GM10248 (cell line): Measurements from ENCODE around the gene MYH16.
"Not testable (repeated sequence)": the region's sequence is repeated elsewhere in the genome, so short reads cannot be mapped to it uniquely, and the experiment has no call there.

Source experiments
- CTCF ChIA-PET: fragments of 300-600 bp; sonication (Branson Sonifier 250); formaldehyde crosslinking; extraction: SDS; loops from one replicate; lab custom pipeline; 2021; ENCODE audit warnings: antibody characterized with exemption; lab: Yijun Ruan, JAX
- POLR2A ChIA-PET: fragments of 350-650 bp; sonication (Branson Sonifier 250); formaldehyde crosslinking; extraction: SDS; loops from one replicate; lab custom pipeline; 2020; ENCODE audit warnings: antibody characterized with exemption; lab: Yijun Ruan, JAX
- DNase-seq: peaks from one replicate; pipeline ENCODE4 v3.0.0; 2012; ENCODE audit errors: extremely low spot score
- TF ChIP-seq, protein P1 (sequence below): IDR thresholded peaks from 2 replicates; pipeline ENCODE4 v1.5.1; 2012; ENCODE audit warnings: mild to moderate bottlenecking, low read depth; ENCODE audit errors: extremely low read depth, missing control alignments, control extremely low read depth

MYH16 gene

GRCh38 chr7:99325001-99325493 is 52.4 kb downstream of the MYH16 start:
- CTCF ChIA-PET: interaction anchor here (1.0 to 1.2 kb wide), 2 partner anchors 12 to 14 kb away, joined by 3 read pairs; no protein-coding TSS in a partner anchor
- no peak for DNase-seq
- POLR2A ChIA-PET: interaction anchor here (0.8 kb wide), 1 partner anchor 84 kb away, joined by 3 read pairs; the partner anchor contains the start of gene BUD31
- TF ChIP-seq, protein P1, sequence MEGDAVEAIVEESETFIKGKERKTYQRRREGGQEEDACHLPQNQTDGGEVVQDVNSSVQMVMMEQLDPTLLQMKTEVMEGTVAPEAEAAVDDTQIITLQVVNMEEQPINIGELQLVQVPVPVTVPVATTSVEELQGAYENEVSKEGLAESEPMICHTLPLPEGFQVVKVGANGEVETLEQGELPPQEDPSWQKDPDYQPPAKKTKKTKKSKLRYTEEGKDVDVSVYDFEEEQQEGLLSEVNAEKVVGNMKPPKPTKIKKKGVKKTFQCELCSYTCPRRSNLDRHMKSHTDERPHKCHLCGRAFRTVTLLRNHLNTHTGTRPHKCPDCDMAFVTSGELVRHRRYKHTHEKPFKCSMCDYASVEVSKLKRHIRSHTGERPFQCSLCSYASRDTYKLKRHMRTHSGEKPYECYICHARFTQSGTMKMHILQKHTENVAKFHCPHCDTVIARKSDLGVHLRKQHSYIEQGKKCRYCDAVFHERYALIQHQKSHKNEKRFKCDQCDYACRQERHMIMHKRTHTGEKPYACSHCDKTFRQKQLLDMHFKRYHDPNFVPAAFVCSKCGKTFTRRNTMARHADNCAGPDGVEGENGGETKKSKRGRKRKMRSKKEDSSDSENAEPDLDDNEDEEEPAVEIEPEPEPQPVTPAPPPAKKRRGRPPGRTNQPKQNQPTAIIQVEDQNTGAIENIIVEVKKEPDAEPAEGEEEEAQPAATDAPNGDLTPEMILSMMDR: no peak

GRCh38 chr7:99325592-99326407 is 53.2 kb downstream of the MYH16 start, which contains the start of gene ARPC1A:
Gene ARPC1A, plus strand, starts transcription at chr7:99325898. Its CDS starts 7,456 bp downstream, at chr7:99333354.
- DNase-seq: peak; percentile 99
- TF ChIP-seq, protein P1: no peak
- ChIA-PET CTCF (interaction anchor here (1.0 to 1.9 kb wide), 4 partner anchors 12 to 265 kb away, joined by 3 to 5 read pairs (median 4); no protein-coding TSS in a partner anchor), POLR2A (interaction anchor here (0.8 kb wide), 1 partner anchor 83 kb away, joined by 3 read pairs; the partner anchor contains the start of gene BUD31)

DNA sequence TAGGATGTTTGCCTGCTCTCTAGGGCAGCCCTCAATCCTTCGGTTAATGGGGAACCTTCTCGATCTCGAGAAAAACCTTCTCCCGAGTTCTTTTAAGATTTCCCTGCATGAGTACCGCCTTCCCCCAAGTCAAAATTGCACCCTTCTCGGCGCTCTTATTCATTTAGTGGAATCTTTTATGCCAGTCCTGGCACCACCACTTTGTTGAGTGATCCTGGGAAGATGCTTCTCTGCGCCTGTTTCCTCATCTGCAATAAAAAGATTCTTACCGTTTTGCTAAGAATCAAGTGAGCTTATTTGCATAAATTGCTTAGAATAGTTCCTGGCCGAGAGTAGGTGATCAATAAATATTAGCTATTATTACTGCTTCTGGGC is 53.8 kb downstream of the MYH16 start:
- ChIA-PET POLR2A (no interaction called here), CTCF (interaction anchor here (1.0 to 2.0 kb wide), 4 partner anchors 13 to 265 kb away, joined by 3 to 7 read pairs (median 4); no protein-coding TSS in a partner anchor)
- no peak for DNase-seq
- TF ChIP-seq, protein P1: no peak

DNA sequence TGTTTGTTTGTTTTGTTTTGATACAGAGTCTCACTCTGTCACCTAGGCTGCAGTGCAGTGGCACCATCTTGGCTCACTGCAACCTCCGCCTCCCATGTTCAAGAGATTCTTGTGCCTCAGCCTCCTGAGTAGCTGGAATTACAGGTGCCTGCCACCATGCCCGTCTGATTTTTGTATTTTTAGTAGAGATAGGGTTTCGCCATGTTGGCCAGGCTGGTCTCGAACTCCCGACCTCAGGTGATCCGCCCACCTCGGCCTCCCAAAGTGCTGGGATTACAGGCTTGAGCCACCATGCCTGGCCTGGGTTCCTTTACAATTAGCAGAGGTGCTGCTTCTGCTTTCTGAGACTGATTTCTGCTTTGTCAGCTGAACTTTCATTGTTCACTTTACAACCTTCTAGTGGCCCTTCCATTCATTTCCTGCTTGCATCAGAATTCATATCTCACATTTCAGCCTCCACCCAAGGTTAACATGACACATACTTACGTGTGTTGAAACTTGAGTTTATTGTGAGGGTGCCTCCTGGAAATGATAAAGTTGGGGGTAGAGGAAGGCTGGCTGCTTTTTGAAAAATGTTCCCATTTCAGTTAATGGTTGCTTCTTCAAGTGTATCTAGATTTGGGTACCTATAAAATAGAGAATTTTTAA is 57.8 kb downstream of the MYH16 start:
- POLR2A ChIA-PET: not testable (repeated sequence)

GRCh38 chr7:99331002-99331401 is 58.4 kb downstream of the MYH16 start:
- no peak for DNase-seq
- ChIA-PET CTCF (no interaction called here), POLR2A (no interaction called here)
- TF ChIP-seq, protein P1: no peak

More for the DNA sequence above, 57.8 kb downstream of the MYH16 start:
- DNase-seq: not testable (repeated sequence)
- CTCF ChIA-PET: interaction anchor here (1.0 to 1.9 kb wide), 2 partner anchors 9 to 11 kb away, joined by 3 to 5 read pairs; no protein-coding TSS in a partner anchor

DNA sequence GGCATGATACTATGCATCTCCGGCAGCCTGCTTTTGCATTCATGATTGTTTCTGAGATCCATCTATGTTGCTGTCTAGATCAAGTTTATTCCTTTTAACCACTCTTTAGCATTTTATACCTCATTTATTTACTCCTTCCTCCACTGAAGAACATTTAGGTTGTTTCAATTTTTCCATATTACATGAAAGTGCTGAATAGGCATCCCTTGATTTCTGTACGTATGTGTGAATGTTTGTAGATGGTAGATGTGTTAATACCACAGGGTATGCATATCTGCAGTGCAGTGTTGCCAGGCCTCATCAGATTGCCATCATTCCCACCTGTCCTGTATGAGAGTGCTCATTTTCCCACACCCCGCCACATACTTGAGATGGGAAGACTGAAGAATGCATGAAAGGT is 67.0 kb downstream of the MYH16 start:
- POLR2A ChIA-PET: no interaction called here

More for the DNA sequence above, 67.0 kb downstream of the MYH16 start:
- TF ChIP-seq, protein P1: no peak
- CTCF ChIA-PET: interaction anchor here (0.7 kb wide), 1 partner anchor 14 kb away, joined by 3 read pairs; the partner anchor contains the start of gene ARPC1A
- no peak for DNase-seq
